ENCODE measurements around the gene PADI6.

PADI6 gene

GRCh38 chr1:17329610-17330009 is 42.4 kb upstream of the PADI6 start:
- no peaks in the 10 kb centered on the region for H3K9me3 ChIP-seq (ENCODE audit: control insufficient read depth, insufficient read depth, low read depth, low read length)
- H3K27ac ChIP-seq (ENCODE audit: extremely low read depth, low read depth, low read length), result no peak overlapping the region
- TF ChIP-seq, protein P1, sequence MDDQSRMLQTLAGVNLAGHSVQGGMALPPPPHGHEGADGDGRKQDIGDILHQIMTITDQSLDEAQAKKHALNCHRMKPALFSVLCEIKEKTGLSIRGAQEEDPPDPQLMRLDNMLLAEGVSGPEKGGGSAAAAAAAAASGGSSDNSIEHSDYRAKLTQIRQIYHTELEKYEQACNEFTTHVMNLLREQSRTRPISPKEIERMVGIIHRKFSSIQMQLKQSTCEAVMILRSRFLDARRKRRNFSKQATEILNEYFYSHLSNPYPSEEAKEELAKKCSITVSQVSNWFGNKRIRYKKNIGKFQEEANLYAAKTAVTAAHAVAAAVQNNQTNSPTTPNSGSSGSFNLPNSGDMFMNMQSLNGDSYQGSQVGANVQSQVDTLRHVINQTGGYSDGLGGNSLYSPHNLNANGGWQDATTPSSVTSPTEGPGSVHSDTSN (CRISPR knock-in tag; IDR thresholded peaks at IDR 0.05), result no peak
- TF ChIP-seq SCRT2 (tag by site-specific recombination; IDR thresholded peaks at IDR 0.05) (no peak), SETDB1 (IDR thresholded peaks at IDR 0.05; ENCODE audit: insufficient read length, low read length) (peak; percentile 62), ZBTB7A (tag by site-specific recombination; IDR thresholded peaks at IDR 0.05; ENCODE audit: low read depth) (no peak)
- ChIA-PET CTCF (no interaction called here), POLR2A (no interaction called here)
- H3K4me1 ChIP-seq (ENCODE audit: control insufficient read depth, insufficient read depth, low read length), result no peaks in the 10 kb centered on the region
- no peak overlapping the region for H3K4me3 ChIP-seq (ENCODE audit: low read depth, low read length)
- no peaks in the 10 kb centered on the region for H3K36me3 ChIP-seq (ENCODE audit: control insufficient read depth in 2 of 2, insufficient read depth in 1 of 2, low read length in 2 of 2)

DNA sequence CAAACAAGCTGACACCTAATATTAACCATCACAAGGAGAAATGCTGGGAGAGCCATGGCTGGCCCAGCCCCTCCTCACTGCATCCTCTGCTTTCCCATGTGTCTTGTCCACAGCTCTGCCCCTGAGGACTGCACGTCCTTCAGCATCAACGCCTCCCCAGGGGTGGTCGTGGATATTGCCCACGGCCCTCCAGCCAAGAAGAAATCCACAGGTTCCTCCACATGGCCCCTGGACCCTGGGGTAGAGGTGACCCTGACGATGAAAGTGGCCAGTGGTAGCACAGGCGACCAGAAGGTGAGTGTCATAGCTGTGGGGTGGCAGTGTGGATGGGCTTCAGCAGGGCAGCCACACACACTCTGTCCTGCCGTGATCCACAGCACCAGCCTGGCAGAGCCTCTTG is 41.1 kb upstream of the PADI6 start:
- ChIA-PET POLR2A (no interaction called here), CTCF (no interaction called here)
- no peak for TF ChIP-seq ZNF16 (tag by site-specific recombination; IDR thresholded peaks at IDR 0.05; ENCODE audit: low read depth)
- TF ChIP-seq ZNF645 (tag by site-specific recombination; IDR thresholded peaks at IDR 0.05), result no peak
- TF ChIP-seq ZNF488 (tag by site-specific recombination; IDR thresholded peaks at IDR 0.05), result no peak
- TF ChIP-seq TRIM28 (IDR thresholded peaks at IDR 0.05; ENCODE audit: borderline replicate concordance, low read length), result no peak
- TF ChIP-seq ZFHX2 (tag by site-specific recombination; conservative IDR thresholded peaks at IDR 0.05), result no peak
- no peak for TF ChIP-seq ZNF501 (tag by site-specific recombination; IDR thresholded peaks at IDR 0.05)

DNA sequence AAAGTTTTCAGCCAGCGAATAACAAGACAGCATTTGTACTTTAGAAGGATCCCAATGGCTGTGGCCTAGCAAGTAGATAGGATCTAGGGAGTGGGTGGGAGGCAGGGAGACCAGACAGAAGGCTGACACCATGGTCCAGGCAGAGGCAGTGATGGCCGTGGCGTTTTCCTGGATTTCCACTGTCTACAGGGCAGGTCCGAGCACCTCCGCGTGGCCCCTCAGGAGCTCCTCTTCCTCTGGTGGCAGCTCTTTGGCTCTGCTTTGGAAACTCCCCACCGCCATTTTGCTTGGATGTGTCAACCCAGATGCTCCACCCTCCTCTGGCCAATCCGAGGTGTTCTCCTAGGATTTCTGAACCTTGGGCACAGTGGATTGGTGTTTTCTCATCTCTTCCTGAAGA is 38.9 kb upstream of the PADI6 start:
- POLR2A ChIA-PET, result no interaction called here

More for the DNA sequence above, 41.1 kb upstream of the PADI6 start:
- Histone ChIP-seq H3K4me1 (ENCODE audit: control insufficient read depth, insufficient read depth, low read length) (no peaks in the 10 kb centered on the region), H3K4me3 (ENCODE audit: low read depth, low read length) (no peak overlapping the region), H3K27ac (ENCODE audit: extremely low read depth, low read depth, low read length) (no peak overlapping the region), H3K9me3 (ENCODE audit: control insufficient read depth, insufficient read depth, low read depth, low read length) (no peaks in the 10 kb centered on the region), H3K36me3 (ENCODE audit: control insufficient read depth in 2 of 2, insufficient read depth in 1 of 2, low read length in 2 of 2) (no peaks in the 10 kb centered on the region)

More for the DNA sequence above, 38.9 kb upstream of the PADI6 start:
- CTCF ChIA-PET, result interaction anchor here (1.0 kb wide), 1 partner anchor 52 kb away, joined by 4 read pairs; no protein-coding TSS in a partner anchor
- Histone ChIP-seq H3K36me3 (ENCODE audit: control insufficient read depth in 2 of 2, insufficient read depth in 1 of 2, low read length in 2 of 2) (no peaks in the 10 kb centered on the region), H3K4me3 (ENCODE audit: low read depth, low read length) (no peak overlapping the region), H3K9me3 (ENCODE audit: control insufficient read depth, insufficient read depth, low read depth, low read length) (no peaks in the 10 kb centered on the region), H3K4me1 (ENCODE audit: control insufficient read depth, insufficient read depth, low read length) (no peaks in the 10 kb centered on the region), H3K27ac (ENCODE audit: extremely low read depth, low read depth, low read length) (no peak overlapping the region)
- TF ChIP-seq, protein P2, sequence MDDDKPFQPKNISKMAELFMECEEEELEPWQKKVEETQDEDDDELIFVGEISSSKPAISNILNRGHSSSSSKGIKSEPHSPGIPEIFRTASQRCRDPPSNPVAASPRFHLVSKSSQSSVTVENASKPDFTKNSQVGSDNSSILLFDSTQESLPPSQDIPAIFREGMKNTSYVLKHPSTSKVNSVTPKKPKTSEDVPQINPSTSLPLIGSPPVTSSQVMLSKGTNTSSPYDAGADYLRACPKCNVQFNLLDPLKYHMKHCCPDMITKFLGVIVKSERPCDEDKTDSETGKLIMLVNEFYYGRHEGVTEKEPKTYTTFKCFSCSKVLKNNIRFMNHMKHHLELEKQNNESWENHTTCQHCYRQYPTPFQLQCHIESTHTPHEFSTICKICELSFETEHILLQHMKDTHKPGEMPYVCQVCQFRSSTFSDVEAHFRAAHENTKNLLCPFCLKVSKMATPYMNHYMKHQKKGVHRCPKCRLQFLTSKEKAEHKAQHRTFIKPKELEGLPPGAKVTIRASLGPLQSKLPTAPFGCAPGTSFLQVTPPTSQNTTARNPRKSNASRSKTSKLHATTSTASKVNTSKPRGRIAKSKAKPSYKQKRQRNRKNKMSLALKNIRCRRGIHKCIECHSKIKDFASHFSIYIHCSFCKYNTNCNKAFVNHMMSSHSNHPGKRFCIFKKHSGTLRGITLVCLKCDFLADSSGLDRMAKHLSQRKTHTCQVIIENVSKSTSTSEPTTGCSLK (tag by site-specific recombination; IDR thresholded peaks at IDR 0.05), result no peak
- TF ChIP-seq ZNF223 (tag by site-specific recombination; IDR thresholded peaks at IDR 0.05) (no peak), ZBTB26 (tag by site-specific recombination; optimal IDR thresholded peaks at IDR 0.05) (no peak), ZSCAN23 (tag by site-specific recombination; IDR thresholded peaks at IDR 0.05) (no peak), ZBTB49 (tag by site-specific recombination; IDR thresholded peaks at IDR 0.05; ENCODE audit: low read depth) (no peak), ZFP3 (tag by site-specific recombination; IDR thresholded peaks at IDR 0.05; ENCODE audit: low read depth) (no peak), ZNF157 (tag by site-specific recombination; IDR thresholded peaks at IDR 0.05) (no peak), GLIS2 (tag by site-specific recombination; IDR thresholded peaks at IDR 0.05) (no peak), RBAK (tag by site-specific recombination; IDR thresholded peaks at IDR 0.05) (no peak), ZNF707 (tag by site-specific recombination; IDR thresholded peaks at IDR 0.05) (no peak)
- TF ChIP-seq, protein P3, sequence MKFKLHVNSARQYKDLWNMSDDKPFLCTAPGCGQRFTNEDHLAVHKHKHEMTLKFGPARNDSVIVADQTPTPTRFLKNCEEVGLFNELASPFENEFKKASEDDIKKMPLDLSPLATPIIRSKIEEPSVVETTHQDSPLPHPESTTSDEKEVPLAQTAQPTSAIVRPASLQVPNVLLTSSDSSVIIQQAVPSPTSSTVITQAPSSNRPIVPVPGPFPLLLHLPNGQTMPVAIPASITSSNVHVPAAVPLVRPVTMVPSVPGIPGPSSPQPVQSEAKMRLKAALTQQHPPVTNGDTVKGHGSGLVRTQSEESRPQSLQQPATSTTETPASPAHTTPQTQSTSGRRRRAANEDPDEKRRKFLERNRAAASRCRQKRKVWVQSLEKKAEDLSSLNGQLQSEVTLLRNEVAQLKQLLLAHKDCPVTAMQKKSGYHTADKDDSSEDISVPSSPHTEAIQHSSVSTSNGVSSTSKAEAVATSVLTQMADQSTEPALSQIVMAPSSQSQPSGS (tag by site-specific recombination; IDR thresholded peaks at IDR 0.05; ENCODE audit: low read depth), result no peak
